NCI-H128 (cell line): ENCODE measurements around the gene ERN1.
"Not testable (repeated sequence)": the region's sequence is repeated elsewhere in the genome, so short reads cannot be mapped to it uniquely, and the experiment has no call there.

Source experiments
- DNase-seq: peaks from one replicate; lab custom pipeline; 2025; ENCODE audit not compliant: unreplicated experiment; lab: John Stamatoyannopoulos, UW

Gene ERN1

DNA sequence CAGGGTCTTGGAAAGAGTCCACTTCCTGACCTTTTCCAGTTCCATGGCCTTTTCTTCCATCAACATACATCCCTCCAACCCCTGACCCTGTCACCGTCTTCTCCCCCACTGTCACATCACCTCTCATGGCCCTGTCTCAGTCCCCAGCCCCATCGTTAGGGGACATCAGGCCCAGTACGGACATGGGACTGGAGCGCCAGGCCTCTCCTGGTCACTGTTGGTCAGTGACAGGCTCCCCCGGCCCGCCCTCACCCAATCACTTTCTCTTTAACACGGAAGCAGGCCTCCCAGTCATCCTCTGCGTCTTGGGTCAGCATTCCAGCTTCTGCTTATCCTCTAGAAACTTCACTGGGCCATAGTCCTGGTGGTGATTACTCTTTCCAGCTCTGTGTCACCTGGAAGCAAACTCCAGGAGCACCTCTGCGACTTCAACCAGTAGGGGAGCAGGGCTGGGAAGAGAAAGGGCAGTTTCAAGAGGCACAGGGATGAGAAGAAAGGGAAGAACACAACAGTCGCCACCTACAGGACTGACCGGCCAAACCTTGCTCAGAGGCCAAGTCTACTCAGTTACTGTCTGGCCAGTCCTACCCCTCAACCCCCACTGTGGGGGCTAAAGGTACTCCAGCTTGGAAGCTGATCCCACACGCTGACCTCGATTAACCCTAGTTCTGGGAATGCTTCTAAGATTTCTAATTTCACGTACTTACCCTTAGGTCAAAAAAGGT is 93.6 kb downstream of the ERN1 start:
- DNase-seq: no peak

DNA sequence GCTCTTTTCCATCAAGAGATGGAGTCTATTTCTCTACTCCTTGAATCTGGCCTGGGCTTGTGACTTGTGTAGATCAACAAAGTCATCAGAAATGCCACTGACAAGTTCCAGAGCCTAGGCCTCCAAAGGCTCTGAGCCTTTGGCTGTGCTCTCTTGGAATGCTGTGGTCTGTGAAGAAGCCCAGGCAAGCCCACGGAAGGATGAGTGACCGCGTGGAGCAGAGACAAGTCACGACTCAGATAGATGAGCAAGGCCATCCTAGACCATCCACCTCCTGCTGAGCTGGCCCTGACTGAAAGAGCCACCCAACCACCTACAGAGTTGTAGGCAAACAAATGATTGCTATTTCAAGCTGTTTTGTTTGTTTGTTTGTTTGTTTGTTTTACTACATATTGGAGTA is 97.9 kb downstream of the ERN1 start:
- no peak for DNase-seq

DNA sequence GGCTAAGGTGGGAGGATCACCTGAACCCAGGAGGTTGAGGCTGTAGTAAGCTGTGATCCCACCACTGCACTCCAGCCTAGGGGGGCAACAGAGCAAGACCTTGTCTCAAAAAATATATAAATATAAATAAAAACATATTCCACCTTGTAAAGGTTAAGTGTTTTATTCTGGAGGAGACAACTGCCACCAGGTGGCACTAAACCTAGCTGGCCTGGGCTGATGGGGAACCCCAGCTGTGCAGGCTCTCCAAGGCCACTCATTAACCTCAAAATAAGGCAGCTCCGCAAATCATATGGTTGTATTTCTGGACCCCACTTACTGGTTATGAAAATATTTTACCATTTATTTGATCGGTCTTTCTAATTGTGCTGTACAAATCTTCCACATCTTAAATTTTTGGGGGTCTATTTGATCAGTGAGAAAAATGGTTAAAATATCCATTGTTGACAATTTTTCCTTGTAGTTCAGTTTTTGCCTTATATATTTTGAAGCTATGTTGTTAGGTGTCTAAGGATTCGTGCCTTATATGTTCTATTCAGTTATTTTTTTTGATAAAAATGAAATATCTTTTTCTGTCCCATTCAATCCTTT is 101.0 kb downstream of the ERN1 start:
- no peak for DNase-seq

DNA sequence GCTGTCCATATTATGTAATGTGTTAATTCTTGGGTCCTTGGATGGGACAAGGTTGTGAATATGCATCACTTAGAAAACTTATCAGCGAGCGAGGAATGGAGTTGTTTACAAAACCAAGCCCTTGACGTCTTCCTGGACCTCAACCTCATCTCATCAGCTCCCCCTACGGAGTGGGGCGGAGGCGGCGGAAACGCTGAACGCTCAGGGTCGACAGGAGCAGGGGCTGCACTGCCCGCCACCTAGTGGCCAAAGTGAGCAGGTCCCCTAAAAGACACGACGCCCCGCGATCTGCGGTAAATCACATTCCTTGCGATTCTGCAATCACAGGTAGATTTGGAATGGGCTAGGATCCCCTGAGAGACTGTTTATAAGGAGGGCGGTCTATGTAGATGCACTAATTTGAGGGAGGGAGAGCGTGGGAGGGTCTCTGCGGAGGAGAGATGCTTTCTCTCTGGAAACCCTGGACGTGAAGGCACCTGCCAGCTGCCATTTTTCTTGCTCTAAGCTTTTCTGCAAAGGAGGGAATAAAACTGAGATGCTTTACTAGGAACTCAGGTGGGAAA is 104.1 kb downstream of the ERN1 start:
- no peak for DNase-seq

DNA sequence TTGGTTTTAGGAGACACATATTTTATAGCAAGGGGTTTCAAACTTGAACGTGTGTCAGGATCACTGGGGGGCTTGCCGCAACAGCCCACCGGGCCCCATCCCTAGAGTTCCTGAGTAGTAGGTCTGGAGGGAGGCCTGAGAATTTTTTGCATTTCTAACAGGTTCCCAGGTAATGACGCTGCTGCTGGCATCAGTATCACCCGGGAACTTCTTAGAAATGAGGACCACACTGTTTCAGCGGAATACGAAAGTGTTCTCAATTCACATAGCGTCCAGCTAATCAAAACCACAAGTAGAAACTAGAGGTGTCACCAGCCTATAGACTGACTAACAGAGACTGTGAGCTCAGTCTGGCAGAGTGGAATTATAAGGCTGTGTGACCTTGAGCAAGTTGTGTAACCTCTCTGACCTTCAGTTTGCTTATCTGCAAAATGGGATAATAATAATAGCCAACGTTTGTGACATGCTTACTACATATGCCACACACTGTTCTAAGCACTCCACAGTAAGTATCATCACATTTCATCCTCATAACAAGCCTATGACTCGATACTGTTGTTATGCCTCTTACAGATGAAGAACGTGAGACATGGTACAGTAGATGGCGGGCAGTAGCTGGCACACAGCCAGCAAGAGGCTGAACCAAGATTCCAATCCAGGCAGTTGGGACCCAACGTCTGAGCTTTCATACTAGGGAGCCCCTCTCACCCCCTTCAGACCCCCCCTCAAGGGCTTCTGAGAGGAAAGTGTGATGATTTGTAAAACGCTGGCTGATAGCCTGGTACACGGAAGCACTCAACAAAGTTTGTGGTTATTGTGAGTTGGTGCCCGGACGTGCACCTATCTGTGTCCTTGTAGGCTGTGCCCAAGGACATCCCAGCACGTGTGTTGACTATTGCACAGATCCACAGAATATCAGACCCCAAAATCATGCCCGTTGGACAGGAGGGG is 104.9 kb downstream of the ERN1 start:
- no peak for DNase-seq

DNA sequence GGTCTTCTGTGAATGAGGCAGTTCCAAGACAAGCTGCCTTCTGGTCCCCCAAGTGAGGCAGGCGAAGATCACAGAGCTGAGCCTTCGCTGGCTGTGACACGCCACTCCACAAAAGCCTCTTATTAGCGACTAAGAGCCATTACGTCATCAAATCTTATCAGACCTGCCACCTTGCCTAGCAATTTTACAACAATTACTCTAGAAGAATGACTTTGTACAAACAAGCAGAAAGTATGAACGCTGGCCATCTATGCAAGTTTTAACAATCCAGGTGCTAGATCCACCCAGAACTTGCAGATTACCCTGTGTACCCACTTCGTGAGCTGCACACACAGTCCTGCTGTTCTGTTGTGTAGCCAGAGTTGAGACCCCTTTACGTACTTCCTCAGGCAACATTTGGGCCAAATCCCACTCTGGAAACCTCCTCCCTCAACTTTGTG is 105.7 kb downstream of the ERN1 start:
- DNase-seq: no peak

DNA sequence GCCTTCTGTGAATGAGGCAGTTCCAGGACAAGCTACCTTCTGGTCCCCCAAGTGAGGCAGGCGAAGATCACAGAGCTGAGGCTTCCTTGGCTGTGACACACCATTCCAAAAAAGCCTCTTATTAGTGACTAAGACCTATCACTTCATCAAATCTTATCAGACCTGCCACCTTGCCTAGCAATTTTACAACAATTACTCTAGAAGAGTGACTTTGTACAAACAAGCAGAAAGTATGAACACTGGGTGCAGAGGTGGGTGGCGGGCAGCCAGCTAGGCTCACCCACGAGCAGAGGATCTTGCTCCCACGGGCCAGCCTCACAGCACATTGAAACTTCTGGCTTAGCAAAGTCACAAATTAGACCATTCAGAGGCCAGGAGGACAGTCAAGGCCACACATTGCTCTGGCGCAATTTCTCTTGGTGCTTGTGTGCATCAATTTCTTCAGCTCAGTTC is 107.3 kb downstream of the ERN1 start:
- no peak for DNase-seq

DNA sequence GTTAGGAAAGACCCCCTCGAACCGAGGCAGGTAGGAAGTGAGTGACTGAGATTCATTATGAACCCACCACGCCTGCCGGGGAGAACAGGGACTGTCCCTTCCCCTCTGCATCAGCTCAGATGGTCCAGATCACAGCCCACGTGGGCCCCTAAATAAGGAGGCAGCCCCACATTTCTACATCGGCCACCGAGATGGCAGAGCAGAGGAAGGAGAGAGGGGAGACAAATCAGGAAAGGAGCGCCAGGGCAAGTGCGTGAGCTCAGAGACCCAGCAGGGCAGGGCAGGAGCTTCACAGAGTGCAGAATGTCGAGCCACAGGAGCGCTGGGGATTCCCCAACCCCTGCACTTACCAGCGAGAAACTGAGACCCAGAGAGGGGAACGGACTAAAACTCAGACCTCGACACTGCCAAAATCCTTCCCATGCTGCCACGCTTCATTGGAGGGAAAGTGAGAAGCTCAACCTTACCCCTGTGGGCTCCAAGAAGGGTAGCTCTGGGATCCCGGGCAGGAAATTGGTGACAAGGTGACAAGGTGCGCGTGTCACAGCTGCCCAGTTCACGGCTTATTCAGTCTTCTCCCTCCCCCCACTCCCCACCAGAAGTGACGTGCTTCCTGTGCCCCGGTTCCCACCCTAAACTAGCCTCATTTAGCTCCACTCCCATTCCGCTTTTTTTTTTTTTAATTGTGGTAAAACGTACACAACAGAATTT is 109.7 kb downstream of the ERN1 start, which contains the start of gene ICAM2:
TSS of gene ICAM2 (minus strand) at position 578 of the 711 bp plus-strand sequence. CDS start 13,942 bp downstream, outside the sequence.
- DNase-seq: no peak

DNA sequence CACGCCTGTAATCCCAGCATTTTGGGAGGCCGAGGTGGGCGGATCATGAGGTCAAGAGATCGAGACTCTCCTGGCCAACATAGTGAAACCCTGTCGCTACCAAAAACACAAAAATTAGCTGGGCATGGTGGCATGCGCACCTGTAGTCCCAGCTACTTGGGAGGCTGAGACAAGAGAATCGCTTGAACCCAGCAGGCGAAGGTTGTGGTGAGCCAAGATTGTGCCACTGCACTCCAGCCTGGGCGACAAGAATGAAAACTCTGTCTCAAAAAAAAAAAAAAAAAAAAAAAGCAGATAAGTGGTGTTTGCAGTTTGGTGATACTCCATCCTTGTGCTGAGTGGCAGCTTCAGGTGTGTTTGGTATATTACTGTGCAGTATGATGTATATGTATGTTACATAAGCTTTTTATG is 110.4 kb downstream of the ERN1 start:
- DNase-seq: not testable (repeated sequence)

DNA sequence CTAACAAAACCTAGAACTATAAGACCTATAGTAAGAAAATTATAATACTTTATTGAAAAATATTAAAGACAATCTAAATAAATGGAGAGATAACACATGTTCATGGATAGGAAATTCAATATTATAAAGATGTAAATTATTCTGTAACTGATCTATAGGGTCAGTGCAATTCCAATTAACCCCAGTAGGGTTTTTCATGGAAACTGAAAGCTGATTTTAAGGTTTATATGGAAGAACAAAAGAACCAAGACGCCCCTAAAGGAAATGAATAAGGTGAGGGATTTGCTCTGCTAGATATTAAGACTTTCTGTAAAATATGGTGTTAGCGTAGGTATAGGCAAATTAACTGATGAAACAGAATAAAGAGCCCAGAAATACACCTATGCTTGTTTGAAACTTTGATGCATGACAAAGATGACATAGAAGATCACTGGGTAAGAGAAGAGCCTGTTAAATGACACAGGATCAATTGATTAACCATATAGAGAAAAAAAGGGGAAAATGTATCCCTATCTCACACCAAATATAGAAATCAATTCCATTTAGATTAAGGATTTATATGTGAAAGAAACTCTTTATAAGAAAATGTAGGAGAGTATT is 112.5 kb downstream of the ERN1 start:
- no peak for DNase-seq

DNA sequence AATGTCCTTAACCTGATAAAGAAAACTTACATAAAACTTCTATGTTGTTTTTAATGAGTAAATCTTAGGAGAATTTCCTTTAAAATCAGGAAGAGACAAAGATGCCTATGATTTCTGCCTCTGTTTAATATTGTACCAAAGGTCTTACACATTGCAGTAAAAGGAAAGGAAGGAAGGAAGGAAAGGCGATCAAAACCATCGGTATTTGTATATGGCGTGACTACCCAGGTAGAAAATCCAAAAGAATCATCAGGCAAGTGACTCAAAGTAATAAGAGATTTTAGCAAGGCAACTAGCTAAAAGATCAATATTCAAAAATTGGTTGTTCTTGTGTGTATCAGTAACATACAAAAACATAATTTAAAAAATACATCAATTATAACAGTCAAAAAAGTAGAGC is 113.0 kb downstream of the ERN1 start:
- DNase-seq: no peak

DNA sequence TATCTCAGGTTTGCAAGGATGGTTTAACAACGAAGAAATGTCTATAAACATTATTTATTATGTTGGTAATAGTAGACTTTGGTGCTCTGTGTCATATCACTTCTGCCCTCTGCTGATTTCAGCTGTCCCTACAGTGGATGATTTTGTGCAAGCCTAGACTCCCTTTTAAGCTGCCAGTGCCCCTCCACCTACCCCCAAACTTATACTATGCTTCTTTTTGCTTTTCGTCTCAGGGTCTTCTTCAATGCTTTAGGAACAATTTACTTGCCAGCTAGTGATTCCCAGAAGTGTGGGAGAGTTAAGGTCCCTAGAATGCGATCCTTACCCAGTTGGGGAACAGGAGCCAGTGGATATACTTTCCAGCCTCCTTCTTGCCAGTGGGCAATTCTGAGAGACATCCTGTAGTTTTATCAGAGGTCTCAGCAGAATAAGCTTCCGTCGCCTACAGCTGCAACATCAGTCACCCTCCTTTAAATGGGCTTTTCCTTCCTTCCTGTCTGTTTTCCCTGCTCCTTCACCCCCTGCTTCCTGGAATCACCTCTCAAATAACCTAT is 113.6 kb downstream of the ERN1 start:
- DNase-seq: no peak

DNA sequence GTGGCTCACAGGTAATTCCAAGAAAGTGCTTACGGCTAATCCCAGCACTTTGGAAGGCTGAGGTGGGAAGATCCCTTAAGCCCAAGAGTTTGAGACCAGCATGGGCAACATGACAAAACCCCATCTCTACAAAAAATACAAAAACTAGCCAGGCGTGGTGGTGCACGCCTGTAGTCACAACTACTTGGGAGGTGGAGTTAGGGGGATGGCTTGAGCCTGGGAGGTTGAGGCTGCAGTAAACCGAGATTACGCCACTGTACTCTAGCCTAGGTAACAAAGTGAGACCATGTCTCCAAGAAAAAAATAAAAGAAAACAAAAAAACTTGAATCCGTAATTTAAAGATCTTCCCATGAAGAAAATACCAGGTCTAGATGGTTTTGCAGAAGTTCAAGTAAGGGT is 114.5 kb downstream of the ERN1 start:
- no peak for DNase-seq

DNA sequence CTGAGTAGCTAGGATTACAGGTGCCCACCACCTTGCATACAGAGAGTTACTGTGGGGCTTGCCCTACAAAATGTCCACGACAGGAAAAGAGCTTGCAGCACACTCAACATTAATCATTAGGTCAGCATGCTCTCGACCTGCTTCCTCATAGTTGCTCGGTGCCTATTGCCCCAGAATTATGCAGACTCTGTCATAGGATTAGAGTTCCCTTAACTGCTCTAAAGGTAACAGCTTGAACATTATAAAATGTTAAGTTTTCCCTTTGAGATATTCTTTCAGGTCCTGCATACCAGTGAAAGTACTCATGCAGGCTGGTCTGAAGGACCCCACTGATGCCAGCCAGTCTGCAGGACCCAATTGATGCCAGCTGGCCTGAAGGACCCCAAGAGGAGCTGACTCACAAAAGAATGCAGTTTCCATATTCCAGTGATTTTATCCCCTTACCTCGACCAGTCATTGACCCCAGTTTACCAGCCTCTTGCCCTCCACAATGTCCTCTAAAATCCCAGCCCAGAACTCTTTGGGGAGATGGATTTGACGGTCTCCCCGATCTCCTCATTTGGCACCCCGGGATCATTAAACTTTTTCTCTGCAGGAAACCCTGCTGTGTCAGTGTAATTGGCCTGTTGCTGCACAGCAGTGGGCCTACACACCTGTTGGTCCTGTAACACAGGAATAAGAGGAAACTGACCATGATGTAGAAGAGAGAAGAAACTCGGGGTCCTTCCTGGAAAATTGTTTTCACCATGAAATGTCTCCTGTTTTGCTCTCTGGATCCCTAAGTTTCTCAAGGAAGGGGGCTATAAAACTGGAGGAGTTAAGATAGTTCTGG is 120.2 kb downstream of the ERN1 start:
- no peak for DNase-seq

DNA sequence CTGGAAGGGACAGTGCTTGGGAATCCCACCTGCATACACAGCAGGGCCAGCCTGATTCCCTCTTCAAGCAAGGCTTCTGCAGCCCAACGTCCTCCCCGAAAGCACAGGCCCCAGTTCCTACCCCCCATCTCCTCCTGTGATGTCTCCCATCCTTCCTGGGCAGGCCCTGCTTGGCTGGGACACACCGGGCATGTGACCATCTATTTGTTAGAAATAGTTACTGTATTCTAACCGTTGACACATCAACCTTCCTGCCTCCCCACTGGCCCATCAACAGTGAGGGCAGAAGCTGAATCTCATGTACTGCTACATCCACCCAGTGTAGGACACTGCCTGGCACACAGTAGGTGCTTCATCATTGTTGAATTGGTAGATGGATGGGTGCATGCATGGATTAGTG is 121.1 kb downstream of the ERN1 start:
- DNase-seq: no peak

DNA sequence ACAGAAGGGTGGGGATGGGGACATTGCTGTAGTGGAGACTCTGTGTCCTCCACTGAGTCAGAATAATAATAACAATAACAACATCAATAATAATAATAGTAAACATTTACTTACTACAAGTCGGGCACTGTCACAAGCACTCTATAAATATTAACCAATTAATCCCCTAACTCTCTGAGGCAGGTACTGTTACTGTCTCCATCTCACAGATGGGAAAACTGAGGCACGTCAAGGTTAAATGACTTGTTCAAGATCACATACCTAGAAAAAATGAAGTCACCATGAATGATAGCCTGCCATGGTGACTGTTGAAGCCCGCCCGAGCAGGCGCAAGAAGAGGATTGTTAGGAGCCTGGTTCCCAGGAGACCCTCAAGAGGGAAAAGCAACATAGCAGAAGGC is 121.6 kb downstream of the ERN1 start:
- DNase-seq: no peak

DNA sequence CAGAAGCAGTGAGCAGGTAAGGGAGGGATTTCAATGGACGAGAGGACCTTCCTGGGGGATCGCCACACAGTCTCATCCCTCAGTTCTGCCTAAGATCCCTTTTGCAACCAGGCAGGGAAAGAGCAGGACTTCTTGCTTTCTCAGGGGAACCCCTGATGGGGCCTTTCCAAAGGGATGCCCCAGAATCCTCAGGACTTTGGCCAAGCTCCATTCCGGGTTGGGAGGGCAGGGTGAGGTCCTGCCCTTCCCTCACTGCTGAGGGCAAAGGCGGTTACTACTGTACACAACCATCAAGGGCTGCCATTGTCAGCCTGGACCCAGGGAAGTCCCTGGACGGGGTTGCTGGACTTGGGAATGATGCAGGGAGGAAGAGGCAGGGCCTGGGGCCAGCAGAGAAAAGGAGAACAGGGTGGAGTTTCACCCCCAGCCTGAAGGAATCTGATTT is 122.1 kb downstream of the ERN1 start:
- DNase-seq: no peak

DNA sequence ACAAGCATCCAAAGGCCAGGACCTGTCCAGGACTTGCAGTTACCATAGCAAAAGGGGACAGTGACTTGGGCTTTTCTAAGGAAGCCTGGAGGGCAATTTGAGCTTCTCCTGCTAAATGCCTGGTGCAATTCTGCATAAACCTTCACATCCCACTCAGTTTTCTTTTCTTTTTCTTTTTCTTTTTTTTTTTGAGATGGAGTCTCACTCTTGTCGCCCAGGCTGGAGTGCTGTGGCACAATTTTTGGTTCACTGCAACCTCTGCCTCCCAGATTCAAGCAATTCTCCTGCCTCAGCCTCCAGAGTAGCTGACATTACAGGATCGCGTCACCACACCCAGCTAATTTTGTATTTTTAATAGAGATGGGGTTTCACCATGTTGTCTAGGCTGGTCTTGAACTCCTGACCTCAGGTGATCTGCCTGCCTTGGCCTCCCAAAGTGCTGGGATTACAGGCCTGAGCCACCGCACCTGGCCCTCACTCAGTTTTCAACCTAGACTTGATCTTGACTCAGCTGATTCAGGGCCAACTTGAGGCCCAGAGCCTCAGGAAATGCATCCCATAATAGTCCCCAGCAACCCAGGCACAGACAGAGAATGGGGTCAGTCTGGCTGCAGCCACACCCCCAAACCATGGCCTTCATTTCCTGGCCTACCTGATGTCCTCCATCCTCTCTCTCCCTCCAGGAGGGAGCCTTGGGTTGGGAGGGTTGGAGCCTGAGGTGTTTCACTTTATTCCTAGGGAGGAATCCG is 122.7 kb downstream of the ERN1 start:
- DNase-seq: not testable (repeated sequence)
